Left lung (tissue), 10 donors: Measurements from ENCODE around the gene ZBTB20. TPM values are rescaled to one million over a fixed set of nuclear protein-coding genes. Genes with fewer than 3 reads are reported as not detected.
A peak's percentile ranks its signal among the peaks of the same experiment; 100 is the strongest.

Experiments used
- ATAC-seq: fragments of 200-7000 bp; cut with Tn5 transposase; one replicate; pipeline ENCODE4 v1.9.1; 2020; ENCODE audit warnings: moderate library complexity
- DNase-seq, 4 donors: peaks; one replicate each; pipeline ENCODE4 v3.0.0-alpha.2; 2013 to 2020
- H3K27ac ChIP-seq, 2 donors: fragments of 200-600 bp; sonication (generic) in 1 of 2; one replicate each; pipeline versions ENCODE4 v1.5.0 to v1.8.0; 2020 to 2021
- H3K27me3 ChIP-seq, 2 donors: fragments of 200-600 bp; sonication (generic) in 1 of 2; one replicate each; pipeline versions ENCODE4 v1.5.0 to v1.8.0; 2020 to 2021
- H3K36me3 ChIP-seq, 2 donors: fragments of 200-600 bp; sonication (generic) in 1 of 2; one replicate each; pipeline versions ENCODE4 v1.5.0 to v1.8.0; 2020 to 2021
- H3K4me1 ChIP-seq, 2 donors: fragments of 200-600 bp; one replicate each; pipeline ENCODE4 v1.8.0; 2021
- H3K4me3 ChIP-seq, 2 donors: fragments of 200-600 bp; sonication (generic) in 1 of 2; one replicate each; pipeline versions ENCODE4 v1.5.0 to v1.8.0; 2020 to 2021; ENCODE audit warnings: mild to moderate bottlenecking in 1 of 2
- H3K9me3 ChIP-seq, 2 donors: fragments of 200-600 bp; sonication (generic) in 1 of 2; one replicate each; pipeline versions ENCODE4 v1.5.0 to v1.8.0; 2020 to 2021
- CTCF ChIP-seq, 2 donors: fragments of 200-600 bp; sonication (generic) in 1 of 2; IDR thresholded peaks; one replicate each; pipeline versions ENCODE4 v1.5.0 to v1.8.0; 2021; ENCODE audit warnings: antibody characterized with exemption in 2 of 2
- intact Hi-C, 2 donors: fragments of 100-400 bp; cut with DNase I; formaldehyde crosslinking; loops; one replicate each; pipeline versions ENCODE4 v1.11.2 to v1.14.2; 2022
- polyA plus RNA-seq, 6 donors: library from polyadenylated mRNA; unstranded; fragments of 120-200 nt; gene quantifications; one replicate each; pipeline ENCODE4 v1.2.1, GENCODE V29; 2013; ENCODE audit not compliant: insufficient read length in 6 of 6
- total RNA-seq, 2 donors: library from RNA; stranded (reverse); fragmentation: NEBNext Ultra II Directional; extraction: Animal tissue kit (Norgen Biotek cat#: 25700); gene quantifications; one replicate each; pipeline ENCODE4 v1.2.1, GENCODE V29; 2021
- donor health status: DM: no; HTN: yes; CAD: no.
- donor health status: DM: no; HTN: no; CAD: no.

The ZBTB20 gene
- total and polyA plus RNA-seq, 8 donors, result 1.1 to 63.5 (median 6.0) TPM

- Histone ChIP-seq H3K9me3 (no peaks in the 10 kb centered on the region), H3K36me3 (no peaks in the 10 kb centered on the region), H3K27ac (no peak overlapping the region), H3K27me3 (no peaks in the 10 kb centered on the region), H3K4me1 (no peaks in the 10 kb centered on the region), H3K4me3 (no peak overlapping the region)
- no peak for TF ChIP-seq CTCF (IDR thresholded peaks at IDR 0.05)
- intact Hi-C loops, result no loop called here
- ATAC-seq (no peak), DNase-seq (no peak)
Observed at GRCh38 chr3:115062009-115062408, 85.1 kb downstream of the ZBTB20 start.

GRCh38 chr3:115052906-115053305 lies 94.2 kb downstream of the ZBTB20 start:
- H3K36me3 ChIP-seq, result no peaks in the 10 kb centered on the region
- no peak for TF ChIP-seq CTCF (IDR thresholded peaks at IDR 0.05)
- ATAC-seq (no peak), DNase-seq (no peak)
- no peaks in the 10 kb centered on the region for H3K9me3 ChIP-seq
- no peak overlapping the region for H3K27ac ChIP-seq
- no peaks in the 10 kb centered on the region for H3K4me1 ChIP-seq
- intact Hi-C loops, result no loop called here
- no peak overlapping the region for H3K4me3 ChIP-seq
- no peaks in the 10 kb centered on the region for H3K27me3 ChIP-seq

- Histone ChIP-seq H3K9me3 (no peaks in the 10 kb centered on the region), H3K4me1 (no peaks in the 10 kb centered on the region), H3K27me3 (no peaks in the 10 kb centered on the region), H3K27ac (no peak overlapping the region), H3K36me3 (no peaks in the 10 kb centered on the region), H3K4me3 (no peak overlapping the region)
- intact Hi-C loops, result no loop called here
- TF ChIP-seq CTCF (IDR thresholded peaks at IDR 0.05), result no peak
- ATAC-seq, result no peak
- no peak for DNase-seq
Observed at GRCh38 chr3:115042351-115042750, 104.7 kb downstream of the ZBTB20 start.

- DNase-seq, result peak in 1 of 4 donors; percentile 34
- no peaks in the 10 kb centered on the region for H3K9me3 ChIP-seq
- ATAC-seq, result peak; percentile 71
- no peaks in the 10 kb centered on the region for H3K27me3 ChIP-seq
- no peaks in the 10 kb centered on the region for H3K4me1 ChIP-seq
- no peak overlapping the region for H3K27ac ChIP-seq
- H3K4me3 ChIP-seq, result no peak overlapping the region
- peak; percentile 41 to 49 for TF ChIP-seq CTCF (IDR thresholded peaks at IDR 0.05)
- no peaks in the 10 kb centered on the region for H3K36me3 ChIP-seq
- intact Hi-C loops, result no loop called here
Observed at GRCh38 chr3:115040673-115041286, 106.3 kb downstream of the ZBTB20 start.

GRCh38 chr3:115040246-115040645 lies 106.8 kb downstream of the ZBTB20 start:
- intact Hi-C loops, result no loop called here
- no peaks in the 10 kb centered on the region for H3K9me3 ChIP-seq
- H3K27me3 ChIP-seq, result no peaks in the 10 kb centered on the region
- H3K4me3 ChIP-seq, result no peak overlapping the region
- ATAC-seq, result no peak
- H3K27ac ChIP-seq, result no peak overlapping the region
- TF ChIP-seq CTCF (IDR thresholded peaks at IDR 0.05), result no peak
- H3K36me3 ChIP-seq, result no peaks in the 10 kb centered on the region
- DNase-seq, result no peak
- H3K4me1 ChIP-seq, result no peaks in the 10 kb centered on the region
